Stomach (tissue), 4 donors: Measurements from ENCODE around the gene C14orf180.

Experiments
- EP300 ChIP-seq: sonication (generic); formaldehyde crosslinking; IDR thresholded peaks from one replicate; pipeline ENCODE4 v1.6.1; 2017; ENCODE audit warnings: antibody characterized with exemption
- POLR2A ChIP-seq, 4 donors: fragments of 450-650 bp; IDR thresholded peaks; one replicate each; pipeline ENCODE4 v1.6.1; 2016; ENCODE audit warnings: antibody characterized with exemption in 4 of 4, control low read depth in 2 of 4, mild to moderate bottlenecking in 1 of 4, moderate library complexity in 1 of 4
- POLR2AphosphoS5 ChIP-seq, 3 donors: sonication (generic); formaldehyde crosslinking; IDR thresholded peaks; one replicate each; pipeline ENCODE4 v1.6.1; 2016; ENCODE audit warnings: antibody characterized with exemption in 3 of 3
- TF ChIP-seq, protein P1 (sequence below), 7 experiments: fragments of 450-650 bp in 4 of 7; fragments of 200-600 bp in 3 of 7; sonication (generic) in 3 of 7; IDR thresholded peaks; one replicate each; pipeline ENCODE4 v1.5.1; 2016 to 2019; ENCODE audit warnings: antibody characterized with exemption in 7 of 7, control low read depth in 2 of 7, mild to moderate bottlenecking in 1 of 7

DNA sequence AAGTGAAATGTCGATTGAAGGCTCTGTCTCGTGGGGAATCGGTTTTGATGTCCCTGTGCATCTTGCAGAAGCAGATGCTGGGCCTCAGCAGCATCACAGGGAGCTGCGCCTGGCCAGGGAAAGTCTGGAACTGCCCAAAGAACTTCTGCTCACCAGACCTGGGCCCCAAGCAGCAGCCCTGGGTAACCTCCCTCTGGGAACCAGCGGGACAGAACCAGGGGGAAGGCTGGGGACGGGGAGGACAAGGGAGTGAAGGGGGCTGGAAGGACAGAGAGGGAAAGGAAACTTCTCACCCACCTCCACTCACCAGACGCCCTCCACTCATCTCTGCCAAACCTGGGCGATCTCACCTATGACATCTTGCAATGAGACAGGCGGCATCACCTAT, 26.8 kb upstream of the C14orf180 start:
- TF ChIP-seq, protein P1, sequence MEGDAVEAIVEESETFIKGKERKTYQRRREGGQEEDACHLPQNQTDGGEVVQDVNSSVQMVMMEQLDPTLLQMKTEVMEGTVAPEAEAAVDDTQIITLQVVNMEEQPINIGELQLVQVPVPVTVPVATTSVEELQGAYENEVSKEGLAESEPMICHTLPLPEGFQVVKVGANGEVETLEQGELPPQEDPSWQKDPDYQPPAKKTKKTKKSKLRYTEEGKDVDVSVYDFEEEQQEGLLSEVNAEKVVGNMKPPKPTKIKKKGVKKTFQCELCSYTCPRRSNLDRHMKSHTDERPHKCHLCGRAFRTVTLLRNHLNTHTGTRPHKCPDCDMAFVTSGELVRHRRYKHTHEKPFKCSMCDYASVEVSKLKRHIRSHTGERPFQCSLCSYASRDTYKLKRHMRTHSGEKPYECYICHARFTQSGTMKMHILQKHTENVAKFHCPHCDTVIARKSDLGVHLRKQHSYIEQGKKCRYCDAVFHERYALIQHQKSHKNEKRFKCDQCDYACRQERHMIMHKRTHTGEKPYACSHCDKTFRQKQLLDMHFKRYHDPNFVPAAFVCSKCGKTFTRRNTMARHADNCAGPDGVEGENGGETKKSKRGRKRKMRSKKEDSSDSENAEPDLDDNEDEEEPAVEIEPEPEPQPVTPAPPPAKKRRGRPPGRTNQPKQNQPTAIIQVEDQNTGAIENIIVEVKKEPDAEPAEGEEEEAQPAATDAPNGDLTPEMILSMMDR (IDR thresholded peaks at IDR 0.05) = no peak
- TF ChIP-seq POLR2AphosphoS5 (IDR thresholded peaks at IDR 0.05) = no peak
- TF ChIP-seq POLR2A (IDR thresholded peaks at IDR 0.05) = no peak
- TF ChIP-seq EP300 = no peak
